Mesendoderm (in vitro differentiated cells): ENCODE measurements around the gene LTB4R.
A peak's percentile ranks its signal among the peaks of the same experiment; 100 is the strongest.

Source experiments
- DNase-seq: peaks from one replicate; pipeline ENCODE4 v3.0.0; 2013
- H2AK5ac ChIP-seq: 2 replicates; pipeline ENCODE4 v1.6.1; 2013; ENCODE audit warnings: low read length, inconsistent platforms
- H2BK120ac ChIP-seq: 2 replicates; pipeline ENCODE4 v1.6.1; 2013; ENCODE audit warnings: low read depth, mild to moderate bottlenecking, low read length, moderate library complexity, mixed read lengths
- H2BK15ac ChIP-seq: replicated peaks from 2 replicates; pipeline ENCODE4 v1.6.1; 2013; ENCODE audit warnings: low read depth, mild to moderate bottlenecking, moderate library complexity
- H2BK5ac ChIP-seq: 2 replicates; pipeline ENCODE4 v1.6.1; 2013; ENCODE audit warnings: low read length, inconsistent platforms
- H3K18ac ChIP-seq: 2 replicates; pipeline ENCODE4 v1.6.1; 2013; ENCODE audit warnings: mild to moderate bottlenecking, low read length, mixed read lengths
- H3K23ac ChIP-seq: one replicate; pipeline ENCODE4 v1.6.1; 2013; ENCODE audit warnings: low read length
- H3K27ac ChIP-seq: 2 replicates; pipeline ENCODE4 v1.5.1; 2013; ENCODE audit warnings: low read depth, mild to moderate bottlenecking, inconsistent platforms, low read length, moderate library complexity
- H3K27me3 ChIP-seq: 2 replicates; pipeline ENCODE4 v1.6.1; 2013; ENCODE audit warnings: low read length, control low read depth, mild to moderate bottlenecking, inconsistent platforms; ENCODE audit not compliant: insufficient read depth, poor library complexity
- H3K36me3 ChIP-seq: 2 replicates; pipeline ENCODE4 v1.6.1; 2013; ENCODE audit warnings: low read length, inconsistent platforms; ENCODE audit not compliant: control insufficient read depth, insufficient read depth
- H3K4ac ChIP-seq: one replicate; pipeline ENCODE4 v1.6.1; 2013; ENCODE audit warnings: low read depth, mild to moderate bottlenecking, low read length, moderate library complexity
- H3K4me1 ChIP-seq: 2 replicates; pipeline ENCODE4 v1.6.1; 2013; ENCODE audit warnings: low read depth, low read length, inconsistent platforms; ENCODE audit not compliant: control insufficient read depth
- H3K4me2 ChIP-seq: 2 replicates; pipeline ENCODE4 v1.6.1; 2013; ENCODE audit warnings: low read length
- H3K4me3 ChIP-seq: 2 replicates; pipeline ENCODE4 v1.5.1; 2013; ENCODE audit warnings: mild to moderate bottlenecking, low read length
- H3K56ac ChIP-seq: one replicate; pipeline ENCODE4 v1.6.1; 2013; ENCODE audit warnings: low read length
- H3K79me1 ChIP-seq: 2 replicates; pipeline ENCODE4 v1.6.1; 2013; ENCODE audit warnings: low read length, inconsistent platforms
- H3K79me2 ChIP-seq: 2 replicates; pipeline ENCODE4 v1.6.1; 2013; ENCODE audit warnings: mild to moderate bottlenecking, low read length; ENCODE audit not compliant: control insufficient read depth, insufficient read depth
- H3K9ac ChIP-seq: 2 replicates; pipeline ENCODE4 v1.6.1; 2013; ENCODE audit warnings: low read length, inconsistent platforms
- H4K5ac ChIP-seq: one replicate; pipeline ENCODE4 v1.6.1; 2013; ENCODE audit warnings: low read length
- H4K8ac ChIP-seq: one replicate; pipeline ENCODE4 v1.6.1; 2013; ENCODE audit warnings: low read depth, mild to moderate bottlenecking, control low read depth, low read length, moderate library complexity
- WGBS: extraction: QIAGEN DNeasy Blood & Tissue Kit; methylation state at CpG from one replicate; pipeline ENCODE4 v1.1.7; 2013; ENCODE audit warnings: low lambda C conversion rate, missing lambda C conversion rate; ENCODE audit not compliant: insufficient coverage; ENCODE audit errors: extremely low coverage; 5-methylcytosine and 5-hydroxymethylcytosine counted together

LTB4R gene

GRCh38 chr14:24299255-24300191 lies 11.8 kb upstream of the LTB4R start, which contains the start of the genes DHRS1 and NOP9:
TSS of gene DHRS1 (minus strand) at chr14:24299780. CDS start at chr14:24299106, 674 bp downstream.
TSS of gene NOP9 (plus strand) at chr14:24299850. CDS start at chr14:24299955, 105 bp downstream.
- H3K27me3 ChIP-seq, result no peaks in the 10 kb centered on the region
- DNase-seq, result peak; percentile 95
- H3K79me1 ChIP-seq, result peaks cover 15% of the 10 kb centered on the region
- peaks cover 10% of the 10 kb centered on the region for H3K79me2 ChIP-seq
- peaks cover 8% of the 10 kb centered on the region for H3K4me1 ChIP-seq
- no peak within 1 kb of the TSS for H3K18ac ChIP-seq
- no peak within 1 kb of the TSS for H2BK120ac ChIP-seq
- H2AK5ac ChIP-seq, result no peak within 1 kb of the TSS
- H4K5ac ChIP-seq, result no peak within 1 kb of the TSS
- H2BK5ac ChIP-seq, result no peak within 1 kb of the TSS
- peak within 1 kb of the TSS; percentile 91 for H3K4me2 ChIP-seq
- peak within 1 kb of the TSS; percentile 87 for H3K4me3 ChIP-seq
- peak within 1 kb of the TSS; percentile 93 for H3K9ac ChIP-seq
- H3K56ac ChIP-seq, result peak within 1 kb of the TSS; percentile 95
- H3K23ac ChIP-seq, result peak within 1 kb of the TSS; percentile 86
- H2BK15ac ChIP-seq, result no peak within 1 kb of the TSS
- H3K4ac ChIP-seq, result no peak within 1 kb of the TSS
- no peak within 1 kb of the TSS for H4K8ac ChIP-seq
- H3K27ac ChIP-seq, result no peak within 1 kb of the TSS
- WGBS, result no CpG with 5 or more reads among the region's 75 CpGs
- peaks cover 5% of the 10 kb centered on the region for H3K36me3 ChIP-seq

- WGBS, result no CpG with 5 or more reads among the region's 16 CpGs
- H3K79me2 ChIP-seq, result peaks cover 10% of the 10 kb centered on the region
- no peak overlapping the region for H3K27ac ChIP-seq
These were observed 10.8 kb upstream of the LTB4R start for GRCh38 chr14:24300326-24300980.

GRCh38 chr14:24304019-24304387 lies 7.3 kb upstream of the LTB4R start:
- no peak overlapping the region for H2BK15ac ChIP-seq
- H3K56ac ChIP-seq, result no peak overlapping the region
- H3K4ac ChIP-seq, result no peak overlapping the region
- H3K9ac ChIP-seq, result no peak overlapping the region
- no peak overlapping the region for H3K4me2 ChIP-seq
- peaks cover 5% of the 10 kb centered on the region for H3K4me1 ChIP-seq
- no peaks in the 10 kb centered on the region for H3K27me3 ChIP-seq
- peaks cover 15% of the 10 kb centered on the region for H3K79me1 ChIP-seq
- WGBS, result no CpG with 5 or more reads among the region's 11 CpGs
- H3K36me3 ChIP-seq, result peaks cover 7% of the 10 kb centered on the region
- H3K23ac ChIP-seq, result no peak overlapping the region
- H3K18ac ChIP-seq, result no peak overlapping the region
- H2BK5ac ChIP-seq, result no peak overlapping the region
- no peak overlapping the region for H3K4me3 ChIP-seq
- H4K5ac ChIP-seq, result no peak overlapping the region
- H2AK5ac ChIP-seq, result no peak overlapping the region
- no peak overlapping the region for H4K8ac ChIP-seq
- H3K79me2 ChIP-seq, result peaks cover 10% of the 10 kb centered on the region
- H3K27ac ChIP-seq, result no peak overlapping the region
- no peak overlapping the region for H2BK120ac ChIP-seq
- DNase-seq, result no peak

More at GRCh38 chr14:24300326-24300980, 10.8 kb upstream of the LTB4R start:
- H3K4me1 ChIP-seq, result peaks cover 8% of the 10 kb centered on the region
- H2BK120ac ChIP-seq, result no peak overlapping the region
- no peak overlapping the region for H3K4ac ChIP-seq
- peaks cover 15% of the 10 kb centered on the region for H3K79me1 ChIP-seq
- no peak overlapping the region for H4K8ac ChIP-seq
- peak overlapping the region; percentile 80 for H3K4me2 ChIP-seq
- H2BK15ac ChIP-seq, result no peak overlapping the region
- H3K36me3 ChIP-seq, result peaks cover 5% of the 10 kb centered on the region
- peak overlapping the region; percentile 86 for H3K9ac ChIP-seq
- no peaks in the 10 kb centered on the region for H3K27me3 ChIP-seq
- H3K56ac ChIP-seq, result peak overlapping the region; percentile 90
- peak overlapping the region; percentile 87 for H3K4me3 ChIP-seq
- no peak overlapping the region for H2AK5ac ChIP-seq
- H3K18ac ChIP-seq, result no peak overlapping the region
- H2BK5ac ChIP-seq, result no peak overlapping the region
- DNase-seq, result no peak
- no peak overlapping the region for H3K23ac ChIP-seq
- H4K5ac ChIP-seq, result no peak overlapping the region

GRCh38 chr14:24307156-24307574 lies 4.1 kb upstream of the LTB4R start:
- H3K36me3 ChIP-seq, result peaks cover 5% of the 10 kb centered on the region
- DNase-seq, result no peak
- no peak overlapping the region for H4K8ac ChIP-seq
- H3K27ac ChIP-seq, result no peak overlapping the region
- H3K4me3 ChIP-seq, result no peak overlapping the region
- H3K23ac ChIP-seq, result no peak overlapping the region
- no peak overlapping the region for H4K5ac ChIP-seq
- no peak overlapping the region for H3K18ac ChIP-seq
- peaks cover 2% of the 10 kb centered on the region for H3K79me1 ChIP-seq
- H2BK5ac ChIP-seq, result no peak overlapping the region
- no peak overlapping the region for H3K9ac ChIP-seq
- no peak overlapping the region for H2BK120ac ChIP-seq
- H3K56ac ChIP-seq, result no peak overlapping the region
- WGBS, result no CpG with 5 or more reads among the region's 11 CpGs
- no peaks in the 10 kb centered on the region for H3K79me2 ChIP-seq
- H2BK15ac ChIP-seq, result no peak overlapping the region
- no peaks in the 10 kb centered on the region for H3K4me1 ChIP-seq
- no peak overlapping the region for H3K4ac ChIP-seq
- no peaks in the 10 kb centered on the region for H3K27me3 ChIP-seq
- no peak overlapping the region for H3K4me2 ChIP-seq
- H2AK5ac ChIP-seq, result no peak overlapping the region

GRCh38 chr14:24307575-24308341 lies 3.5 kb upstream of the LTB4R start, which contains the start of gene CIDEB:
TSS of gene CIDEB (minus strand) at chr14:24307977. CDS start at chr14:24307858, 119 bp downstream.
- no peaks in the 10 kb centered on the region for H3K4me1 ChIP-seq
- no peak within 1 kb of the TSS for H3K18ac ChIP-seq
- H2BK15ac ChIP-seq, result no peak within 1 kb of the TSS
- no peaks in the 10 kb centered on the region for H3K79me2 ChIP-seq
- H4K8ac ChIP-seq, result no peak within 1 kb of the TSS
- H3K56ac ChIP-seq, result no peak within 1 kb of the TSS
- H3K4ac ChIP-seq, result no peak within 1 kb of the TSS
- H3K79me1 ChIP-seq, result peaks cover 2% of the 10 kb centered on the region
- peaks cover 5% of the 10 kb centered on the region for H3K36me3 ChIP-seq
- H3K4me3 ChIP-seq, result no peak within 1 kb of the TSS
- H3K27me3 ChIP-seq, result no peaks in the 10 kb centered on the region
- H3K4me2 ChIP-seq, result no peak within 1 kb of the TSS
- DNase-seq, result peak; percentile 71
- no peak within 1 kb of the TSS for H3K9ac ChIP-seq
- H2BK120ac ChIP-seq, result no peak within 1 kb of the TSS
- H3K27ac ChIP-seq, result no peak within 1 kb of the TSS
- no peak within 1 kb of the TSS for H2AK5ac ChIP-seq
- no peak within 1 kb of the TSS for H2BK5ac ChIP-seq
- H4K5ac ChIP-seq, result no peak within 1 kb of the TSS
- H3K23ac ChIP-seq, result no peak within 1 kb of the TSS
- WGBS, result no CpG with 5 or more reads among the region's 6 CpGs
